ENCODE data around the gene MARCHF3. TPM values are rescaled to one million over a fixed set of nuclear protein-coding genes. Genes with fewer than 3 reads are reported as not detected.

Gene MARCHF3
- total RNA-seq, 1 donor from 2014 or later, result 34.5 TPM

- peaks cover 11% of the 10 kb centered on the region for H3K36me3 Mint-ChIP-seq (ENCODE audit: unreplicated experiment)
- no peak overlapping the region for H3K27ac Mint-ChIP-seq (ENCODE audit: unreplicated experiment)
- H3K4me1 Mint-ChIP-seq (ENCODE audit: unreplicated experiment), result peaks cover 8% of the 10 kb centered on the region
- no peaks in the 10 kb centered on the region for H3K27me3 Mint-ChIP-seq (ENCODE audit: unreplicated experiment)
- H3K9me3 Mint-ChIP-seq (ENCODE audit: unreplicated experiment), result no peaks in the 10 kb centered on the region
- H3K4me3 Mint-ChIP-seq (ENCODE audit: unreplicated experiment), result no peak overlapping the region
- no peak for TF ChIP-seq CTCF (IDR thresholded peaks at IDR 0.05)
- no peak for DNase-seq (ENCODE audit: extremely low spot score, unreplicated experiment)
Observed at GRCh38 chr5:126819253-126819652, 211.1 kb downstream of the MARCHF3 start.

GRCh38 chr5:126818736-126819135 lies 211.6 kb downstream of the MARCHF3 start:
- Mint-ChIP-seq H3K36me3 (ENCODE audit: unreplicated experiment) (peaks cover 11% of the 10 kb centered on the region), H3K4me3 (ENCODE audit: unreplicated experiment) (no peak overlapping the region), H3K4me1 (ENCODE audit: unreplicated experiment) (peaks cover 8% of the 10 kb centered on the region), H3K27ac (ENCODE audit: unreplicated experiment) (no peak overlapping the region), H3K9me3 (ENCODE audit: unreplicated experiment) (no peaks in the 10 kb centered on the region), H3K27me3 (ENCODE audit: unreplicated experiment) (no peaks in the 10 kb centered on the region)
- no peak for DNase-seq (ENCODE audit: extremely low spot score, unreplicated experiment)
- no peak for TF ChIP-seq CTCF (IDR thresholded peaks at IDR 0.05)

Other genes with a start within 250 kb of the MARCHF3 start
- 0.08 and 0.24 TPM in 2 replicates for gene C5orf63, start 42.9 kb upstream of the MARCHF3 start, total RNA-seq